NOMO-1 treated with DMSO at 0.1 percent for 48 hours (cell line): ENCODE results near the gene TP73.

Experiments used
- DNase-seq: peaks from one replicate; lab custom pipeline; 2025; ENCODE audit not compliant: unreplicated experiment; lab: John Stamatoyannopoulos, UW

Gene TP73

DNA sequence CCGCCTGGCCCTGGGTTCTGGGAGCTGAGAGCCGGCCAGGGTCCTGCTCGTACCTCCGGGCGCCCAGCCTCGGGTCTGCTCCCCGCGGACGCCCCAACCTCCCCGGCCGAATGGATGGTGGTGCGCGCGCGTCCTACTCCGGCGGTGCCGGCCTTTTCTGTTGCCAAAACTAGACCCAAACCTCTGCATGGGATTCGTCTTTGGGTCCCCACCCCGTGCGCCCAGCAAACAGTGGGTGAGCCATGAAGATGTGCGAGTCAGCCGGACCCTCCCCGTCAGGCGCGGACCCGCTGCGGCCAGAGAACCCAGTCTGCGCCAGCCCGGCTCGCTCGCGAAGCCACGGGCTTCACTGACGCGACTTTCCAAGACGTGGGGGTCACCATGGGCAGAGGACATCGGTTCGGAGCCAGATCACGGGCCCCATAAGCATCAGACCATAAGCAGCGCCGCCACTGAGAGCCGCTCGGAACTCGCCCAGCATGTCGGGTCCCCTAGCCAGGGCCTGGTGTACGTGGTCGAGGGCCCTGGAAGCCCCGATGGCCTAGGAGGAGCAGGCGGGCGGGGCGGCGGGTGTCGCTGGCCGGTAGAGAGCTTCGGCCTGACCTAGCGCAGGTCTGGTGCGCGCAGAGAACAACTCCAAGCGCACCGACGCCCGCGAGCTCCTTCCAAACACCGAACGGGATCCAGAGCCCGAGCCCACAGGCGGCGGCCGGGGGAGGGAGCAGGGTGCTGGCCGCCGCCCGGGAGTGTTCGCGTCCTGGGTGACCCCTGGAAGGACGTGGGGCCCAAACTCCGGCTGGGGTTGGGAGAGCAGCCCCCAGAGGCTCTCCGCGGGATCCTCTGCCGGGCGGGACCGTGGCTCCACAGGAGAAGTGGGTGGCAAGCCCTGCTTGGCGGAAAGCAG, 1.0 kb upstream of the TP73 start:
- no peak for DNase-seq

DNA sequence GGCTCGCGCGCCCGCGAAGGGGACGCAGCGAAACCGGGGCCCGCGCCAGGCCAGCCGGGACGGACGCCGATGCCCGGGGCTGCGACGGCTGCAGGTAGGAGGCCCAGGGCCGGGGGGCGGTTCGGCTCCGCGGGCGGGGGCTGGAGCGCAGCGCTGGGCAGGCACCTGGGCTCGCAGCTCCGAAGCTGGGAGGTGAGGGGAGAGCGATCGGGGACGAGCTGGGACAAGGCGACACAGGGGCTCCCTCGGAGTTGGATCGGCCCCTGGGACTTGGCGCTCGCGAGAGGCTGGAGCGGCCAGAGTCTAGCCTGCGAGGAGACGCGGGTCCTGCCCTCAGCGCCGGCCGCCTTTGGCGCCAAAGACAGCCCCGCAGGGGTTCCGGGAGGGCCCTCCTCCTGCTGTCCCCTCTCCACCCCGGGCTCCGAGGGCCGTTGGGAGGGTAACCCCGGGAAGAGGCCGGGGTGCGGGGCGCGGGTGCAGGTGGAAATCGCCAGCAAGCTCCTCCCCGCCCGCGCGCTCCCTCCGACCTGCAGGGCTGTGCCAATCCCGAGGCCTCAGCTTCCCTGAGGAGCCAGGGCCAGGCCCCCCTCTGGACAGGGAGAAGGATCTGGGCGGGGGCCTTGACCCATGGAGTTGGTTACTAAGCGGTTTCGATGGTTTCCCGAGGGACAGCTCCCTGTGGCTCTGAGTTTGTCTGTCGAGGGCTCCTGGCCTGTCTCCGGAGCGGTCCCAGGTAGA, 401 bp downstream of the TP73 start:
- DNase-seq: no peak

DNA sequence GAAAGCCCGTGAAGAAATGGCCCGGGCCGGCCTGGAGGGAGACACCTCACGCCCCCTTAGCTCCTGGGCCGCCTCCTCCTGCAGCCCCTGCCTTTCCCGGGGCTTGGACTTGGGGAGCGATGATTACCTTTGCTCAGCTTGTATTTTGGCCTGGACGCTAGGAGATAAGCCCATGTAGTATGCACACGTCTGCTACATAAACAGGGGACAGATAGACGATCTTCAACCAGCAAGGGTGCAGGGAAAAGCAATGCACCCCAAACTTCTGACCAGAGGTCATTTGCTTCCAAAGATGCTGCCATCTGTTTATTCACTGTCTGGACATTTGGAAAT, 936 bp downstream of the TP73 start:
- no peak for DNase-seq

DNA sequence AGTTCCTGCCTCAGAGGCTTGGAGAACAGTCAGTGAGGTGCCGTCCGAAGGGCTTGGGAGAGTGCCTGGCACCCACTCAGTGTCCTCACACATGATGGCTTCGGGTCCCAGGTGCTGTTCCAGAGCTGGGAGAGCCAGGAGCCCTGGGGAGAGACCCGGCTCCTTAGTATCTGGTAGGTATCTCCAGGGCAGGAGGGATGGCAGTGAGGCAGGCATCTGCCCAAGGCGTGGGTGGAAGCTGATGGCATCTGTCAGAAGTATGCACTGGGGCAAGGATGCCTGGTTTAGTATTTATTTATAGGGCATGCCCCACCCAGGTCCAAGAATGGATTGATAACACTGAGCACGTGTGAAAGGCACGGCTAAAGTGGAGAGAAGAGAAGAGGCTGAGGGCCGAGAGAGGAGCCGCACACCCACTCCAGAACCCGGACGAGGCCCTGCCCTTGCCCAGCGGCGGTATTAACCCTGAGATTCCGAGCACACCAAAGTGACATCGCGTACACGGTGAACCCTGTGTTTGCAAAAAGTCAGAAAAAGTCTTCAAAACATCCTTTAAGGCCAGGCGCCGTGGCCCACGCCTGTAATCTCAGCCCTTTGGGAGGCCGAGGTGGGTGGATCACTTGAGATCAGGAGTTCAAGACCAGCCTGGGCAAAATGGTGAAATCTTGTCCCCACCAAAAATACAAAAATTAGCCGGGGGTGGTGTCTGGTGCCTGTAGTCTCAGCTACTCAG, 2.4 kb downstream of the TP73 start:
- DNase-seq: no peak

DNA sequence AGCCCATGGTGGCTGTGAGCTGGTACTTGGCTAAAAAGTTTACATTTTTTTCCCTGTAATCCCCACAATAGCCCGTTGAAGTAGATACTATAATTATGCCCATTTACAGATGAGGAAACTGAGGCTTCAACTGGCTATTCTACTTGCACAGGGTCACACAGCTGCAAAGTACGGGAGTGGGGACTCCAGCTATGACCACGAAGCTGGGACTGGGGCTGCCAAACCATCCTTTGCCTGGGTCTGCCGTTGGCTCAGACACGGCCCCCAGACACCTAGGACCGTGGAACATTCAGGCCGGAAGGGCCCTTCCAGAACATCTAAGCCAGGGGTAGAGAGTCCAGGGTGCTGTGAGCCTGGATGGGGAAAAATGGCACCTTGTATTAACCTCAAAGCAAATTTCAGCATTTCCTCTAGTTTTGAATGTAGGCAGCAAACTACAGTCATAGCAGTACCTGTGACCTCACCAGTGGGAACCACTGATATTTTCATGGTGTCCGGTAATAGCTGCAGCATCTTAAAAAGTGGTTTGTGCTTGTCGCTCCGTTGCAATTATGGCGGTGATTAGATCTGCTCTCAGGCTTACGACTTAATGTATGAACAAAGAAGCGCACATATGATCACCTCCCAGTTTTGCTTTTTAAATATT, 4.3 kb downstream of the TP73 start:
- DNase-seq: no peak

DNA sequence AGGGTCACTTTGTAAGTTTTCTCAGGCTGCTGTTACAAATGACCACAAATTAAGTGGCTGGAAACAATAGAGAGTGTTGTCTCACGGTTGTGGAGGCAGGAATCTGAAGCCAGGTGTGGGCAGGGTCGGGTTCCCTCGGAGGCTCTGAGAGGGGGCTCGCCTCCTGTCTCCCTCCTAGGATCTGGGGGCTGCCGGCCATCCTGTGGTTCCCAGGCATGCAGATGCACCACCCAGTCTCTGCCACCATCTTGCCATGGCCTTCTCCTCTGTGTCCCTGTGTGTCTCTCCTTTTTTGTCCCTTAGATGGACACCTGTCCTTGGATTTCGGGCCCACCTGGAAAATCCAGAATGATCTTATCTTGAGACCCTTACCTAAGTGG, 4.8 kb downstream of the TP73 start:
- DNase-seq: no peak

DNA sequence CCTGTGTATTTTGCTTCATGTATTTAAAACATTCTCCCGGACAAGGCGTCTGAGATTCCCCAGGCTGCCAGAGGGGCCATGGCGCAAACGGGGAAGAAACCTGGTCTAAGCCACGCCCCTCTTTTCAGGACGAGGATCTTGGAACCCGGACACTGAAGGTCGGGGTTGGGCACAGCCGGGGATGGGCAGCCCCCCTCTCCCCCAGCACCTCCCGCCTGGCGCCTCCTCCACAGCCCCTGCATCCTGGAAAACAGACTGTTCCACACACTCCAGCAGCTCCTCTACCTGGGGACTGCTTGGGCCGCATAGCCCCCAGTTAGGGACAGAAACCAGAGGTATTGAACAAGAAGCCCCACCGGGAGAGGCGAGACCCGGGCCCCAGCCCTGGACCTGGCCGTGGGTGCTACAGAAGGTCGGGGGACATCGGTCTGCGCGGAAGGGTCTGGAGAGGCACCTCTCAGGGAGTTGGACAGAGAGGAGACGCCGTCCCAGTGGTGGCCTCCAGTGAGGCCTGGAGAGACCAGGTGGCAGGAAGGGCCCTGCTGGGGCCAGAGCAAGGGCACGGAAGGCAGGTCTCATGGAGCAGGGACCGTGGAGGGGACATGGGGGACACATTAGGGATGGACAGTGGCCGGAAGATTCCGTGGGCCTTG, 5.4 kb downstream of the TP73 start:
- DNase-seq: no peak

DNA sequence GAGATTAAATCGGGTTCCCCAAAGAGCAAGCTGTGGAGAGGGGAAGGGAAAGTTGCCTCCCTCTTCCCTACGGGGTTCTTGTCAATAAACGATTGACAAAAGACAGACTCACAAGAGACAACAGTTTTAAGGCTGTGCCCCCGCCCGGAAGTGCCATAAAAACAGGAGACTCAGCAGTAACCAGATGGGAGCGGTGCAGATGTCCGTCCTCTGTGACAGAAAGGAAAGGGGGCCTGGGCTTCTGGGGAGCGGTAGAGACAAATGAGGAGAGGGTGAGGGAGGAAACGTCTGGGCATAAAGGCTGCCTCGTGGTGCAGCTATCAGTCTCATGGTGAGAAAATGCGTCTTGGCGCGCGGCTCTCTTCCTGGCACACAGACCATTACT, 5.9 kb downstream of the TP73 start:
- DNase-seq: no peak

DNA sequence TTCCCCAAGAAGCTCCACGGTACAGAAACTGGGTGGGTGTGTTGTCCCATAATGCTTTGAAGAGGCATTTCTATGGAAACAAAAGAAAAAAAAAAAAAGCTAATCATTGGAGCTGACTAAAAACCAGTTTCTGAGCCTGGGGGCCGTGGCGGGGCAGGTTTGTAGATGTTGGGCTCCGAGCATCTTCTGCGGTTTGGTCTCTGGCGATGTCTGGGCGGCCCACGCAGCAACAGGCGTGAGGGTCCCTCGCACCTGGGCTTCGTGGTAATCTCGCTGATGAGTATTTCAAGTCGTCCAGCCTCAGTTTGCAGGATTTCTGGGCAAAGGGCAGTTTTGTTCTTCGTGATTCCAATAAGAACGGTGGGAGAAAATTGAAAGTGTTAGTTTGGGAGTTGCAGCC, 6.8 kb downstream of the TP73 start:
- no peak for DNase-seq

DNA sequence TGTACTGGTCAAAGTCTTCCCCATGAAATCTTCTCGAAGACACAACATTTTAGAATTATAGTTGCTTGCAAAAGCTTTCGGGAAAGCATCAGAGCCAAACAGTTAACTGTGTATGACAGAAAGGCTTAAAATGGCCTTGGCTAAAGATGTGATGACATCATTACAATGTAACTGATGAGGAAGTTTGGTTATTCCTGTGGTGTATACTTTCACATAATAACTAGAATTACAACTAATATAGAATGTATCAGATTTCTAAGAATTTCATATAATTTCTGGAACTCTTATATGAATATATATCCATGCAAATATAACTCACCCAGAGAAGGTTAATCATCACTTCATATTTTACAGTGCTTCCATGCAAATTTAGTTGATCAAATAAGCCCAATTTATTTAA, 8.4 kb downstream of the TP73 start:
- DNase-seq: no peak

DNA sequence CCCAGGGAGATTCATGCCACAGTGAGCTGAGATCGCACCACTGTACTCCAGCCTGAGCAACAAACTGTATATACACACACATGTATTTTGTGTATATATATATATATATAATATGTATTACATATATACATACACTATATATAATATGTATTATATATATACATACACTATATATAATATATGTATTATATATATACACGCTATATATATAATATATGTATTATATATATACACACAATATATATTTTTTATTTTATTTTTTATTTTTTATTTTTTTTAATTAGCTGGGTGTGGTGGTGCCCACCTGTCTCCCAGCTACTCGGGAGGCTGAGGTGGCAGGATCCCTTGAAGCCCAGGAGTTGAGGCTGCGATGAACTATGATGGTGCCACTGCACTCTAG, 9.3 kb downstream of the TP73 start:
- DNase-seq: no peak

DNA sequence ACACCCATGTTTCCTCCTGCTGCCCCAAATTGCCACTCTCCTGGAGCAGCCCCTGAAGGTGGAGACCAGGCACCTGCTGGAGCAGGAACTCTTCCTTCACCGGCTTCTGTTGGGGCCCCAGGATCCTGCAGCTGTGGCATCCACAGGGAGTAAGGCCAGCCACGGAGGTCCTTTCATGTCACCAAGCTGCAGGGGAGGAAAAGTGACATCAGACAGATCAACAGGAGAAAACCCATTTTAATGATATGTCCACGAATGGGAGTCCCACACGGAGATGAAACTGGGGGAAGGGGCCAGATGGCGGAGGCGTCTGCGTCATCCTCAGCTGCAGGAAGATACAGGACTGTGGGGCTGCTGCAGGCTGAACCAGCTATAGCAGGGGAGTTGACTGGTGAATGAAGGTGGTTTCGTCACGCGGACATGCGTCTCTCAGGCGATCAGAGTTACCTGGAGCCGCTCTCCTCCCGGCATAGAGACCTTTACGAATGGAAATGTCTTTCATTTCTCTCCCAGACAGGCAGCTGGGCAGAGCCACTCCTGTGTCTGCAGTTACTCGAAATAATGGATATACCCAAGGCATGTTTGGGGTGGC, 9.9 kb downstream of the TP73 start:
- DNase-seq: no peak

DNA sequence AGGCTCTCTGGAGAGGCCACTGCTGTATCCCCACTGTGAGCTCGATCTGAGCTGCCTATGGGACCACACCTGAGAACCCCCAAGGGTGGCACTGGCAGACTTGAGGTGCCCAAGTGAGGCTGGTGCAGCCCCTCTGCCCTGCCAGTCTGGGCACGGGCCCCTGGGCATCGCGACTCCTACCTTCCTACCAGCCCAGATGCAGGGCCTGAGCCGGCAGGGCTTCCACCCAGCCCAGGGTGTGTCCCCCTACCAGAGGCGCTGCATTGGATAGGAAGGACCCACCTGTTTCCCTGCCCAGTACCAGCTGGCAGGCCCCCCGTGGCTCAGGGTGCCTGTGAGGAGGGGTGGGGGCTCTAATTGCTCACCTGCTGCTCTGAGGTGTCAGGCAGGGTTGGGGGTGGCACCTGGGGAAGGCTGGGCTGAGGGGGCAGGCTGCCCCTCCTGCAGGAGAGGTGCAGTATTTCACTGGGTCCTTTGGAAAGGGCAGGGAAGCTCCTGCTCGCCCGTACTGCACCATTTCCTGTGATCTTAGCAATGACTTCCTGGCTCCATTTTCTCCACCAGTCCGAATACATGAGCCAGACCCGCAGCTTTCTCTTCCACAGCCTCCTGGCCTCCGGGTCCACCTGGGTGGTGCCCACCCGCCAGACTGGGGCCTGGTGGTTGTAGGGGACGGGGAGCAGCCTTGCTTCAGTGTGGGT, 11.8 kb downstream of the TP73 start:
- no peak for DNase-seq

DNA sequence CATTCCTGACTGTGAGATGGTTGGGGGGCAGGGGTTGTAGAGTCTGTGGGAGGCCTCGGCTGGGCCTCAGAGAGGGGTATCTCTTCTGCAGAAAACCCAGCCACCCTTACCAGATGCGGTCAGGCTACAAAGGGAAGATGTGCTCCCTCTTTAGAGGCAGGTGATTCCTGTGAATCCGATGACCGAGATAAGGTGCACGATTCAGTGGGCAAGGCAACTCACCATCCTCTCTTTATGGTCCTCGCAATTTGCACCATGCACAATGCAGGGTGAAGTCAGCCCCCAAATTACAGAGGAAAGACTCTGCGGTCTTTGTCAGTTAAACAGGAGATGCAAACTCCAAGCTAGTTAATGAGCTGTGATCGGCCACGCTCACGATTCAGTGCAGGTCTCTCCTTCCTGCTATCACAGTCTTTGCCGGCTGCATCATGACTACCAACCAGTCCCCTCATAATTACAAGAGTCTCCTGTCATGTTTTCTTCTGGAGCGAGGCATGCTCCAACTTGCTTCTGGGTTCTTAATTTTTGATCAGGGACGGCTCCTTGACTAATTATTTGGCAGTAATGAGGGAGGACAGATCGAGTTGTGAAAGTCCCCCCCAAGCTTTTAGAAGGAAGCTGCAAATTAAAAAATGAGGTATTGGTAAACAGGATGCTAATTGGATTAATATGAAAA, 12.5 kb downstream of the TP73 start:
- no peak for DNase-seq

DNA sequence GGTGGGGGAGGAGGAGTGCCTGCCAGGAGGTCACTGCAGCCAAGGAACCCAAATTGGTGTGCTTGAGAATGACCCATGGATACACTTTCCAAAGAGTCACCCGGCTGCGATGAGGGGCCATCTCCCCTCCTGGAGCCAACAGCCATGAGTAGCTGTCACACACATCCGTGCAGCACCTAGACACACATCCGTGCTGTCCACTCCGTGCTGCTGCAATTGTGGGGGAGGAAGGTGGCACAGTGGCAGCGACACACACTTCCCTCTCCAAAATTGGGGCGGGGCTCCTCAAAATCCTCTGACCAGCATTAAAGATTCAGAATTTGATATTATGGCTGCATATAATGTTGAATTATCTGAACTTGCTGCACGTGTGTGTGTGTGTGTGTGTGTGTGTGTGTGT, 15.8 kb downstream of the TP73 start:
- DNase-seq: no peak

DNA sequence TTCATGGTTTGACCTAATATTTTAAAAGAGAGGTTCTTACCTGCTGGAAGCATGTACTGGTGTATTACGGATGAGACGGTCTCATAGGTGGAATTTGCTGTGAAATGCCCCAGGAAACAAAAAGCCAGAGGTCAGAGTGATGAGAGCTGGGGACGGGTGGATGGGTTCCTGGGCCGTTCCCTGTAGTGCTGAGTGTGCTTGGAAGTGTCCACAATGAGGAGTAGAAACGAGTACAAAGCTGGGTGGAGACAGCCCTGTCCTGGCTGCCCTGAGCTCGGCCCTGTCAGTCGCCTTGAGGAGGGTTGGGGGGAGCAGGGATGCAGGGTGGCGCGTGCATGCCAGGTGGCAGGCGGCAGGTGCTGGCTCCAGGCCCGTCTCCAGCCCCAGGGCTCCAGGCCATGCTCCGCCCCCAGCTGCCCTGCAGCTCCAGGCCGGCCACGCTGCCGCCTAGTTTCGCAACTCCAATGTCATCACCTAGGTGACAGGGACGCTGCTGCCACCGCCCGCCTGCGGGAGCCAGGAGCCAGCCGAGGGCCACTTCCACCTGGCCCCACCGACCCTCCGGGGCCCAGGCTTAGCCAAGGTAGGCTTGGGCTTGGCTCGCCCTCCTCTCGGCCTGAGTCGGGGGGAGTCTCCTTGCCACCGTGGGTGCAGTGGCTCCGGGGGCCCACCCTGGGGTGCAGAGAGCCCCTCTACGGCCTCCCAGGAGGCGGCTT, 16.4 kb downstream of the TP73 start:
- DNase-seq: peak; percentile 82

DNA sequence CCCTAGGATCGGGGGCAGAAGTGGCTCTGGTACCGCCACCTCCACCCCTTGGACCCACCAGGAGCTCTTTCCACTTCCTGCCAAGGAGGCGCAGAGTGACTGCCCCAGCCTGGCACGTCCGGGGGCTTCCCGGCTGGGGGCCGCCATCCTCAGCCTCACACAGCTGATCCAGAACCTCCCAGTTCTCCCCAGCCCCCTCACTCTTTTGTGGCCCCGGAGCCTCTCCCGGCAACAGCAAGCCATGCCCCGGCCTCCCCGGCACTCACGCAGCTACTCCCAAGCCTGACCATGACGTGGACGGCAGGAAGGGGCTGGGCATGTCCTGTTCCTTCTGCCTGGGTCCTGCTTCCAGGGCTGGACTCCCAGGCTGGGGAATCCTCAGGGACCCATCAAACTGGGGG, 17.1 kb downstream of the TP73 start:
- no peak for DNase-seq

DNA sequence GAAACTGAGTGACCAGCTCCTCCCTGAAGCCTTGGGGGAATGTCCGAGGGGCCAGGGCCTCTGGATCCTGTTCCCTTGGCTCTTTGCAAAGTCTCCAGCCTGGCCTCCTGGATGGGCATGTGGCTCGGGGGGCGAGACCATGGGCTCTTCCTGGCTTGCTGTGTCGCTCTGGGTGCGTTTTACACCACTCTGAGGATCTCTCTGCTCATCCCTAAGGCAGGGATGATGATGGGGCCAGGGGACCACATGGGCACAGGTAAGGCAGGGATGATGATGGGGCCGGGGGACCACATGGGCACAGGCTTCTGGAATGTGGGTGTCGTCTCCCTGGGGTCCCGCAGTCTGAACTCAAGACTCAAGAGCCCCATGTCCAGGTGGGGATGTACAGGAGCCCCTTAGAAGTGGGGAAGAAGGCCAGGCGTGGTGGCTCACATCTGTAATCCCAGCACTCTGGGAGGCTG, 17.7 kb downstream of the TP73 start:
- DNase-seq: no peak

DNA sequence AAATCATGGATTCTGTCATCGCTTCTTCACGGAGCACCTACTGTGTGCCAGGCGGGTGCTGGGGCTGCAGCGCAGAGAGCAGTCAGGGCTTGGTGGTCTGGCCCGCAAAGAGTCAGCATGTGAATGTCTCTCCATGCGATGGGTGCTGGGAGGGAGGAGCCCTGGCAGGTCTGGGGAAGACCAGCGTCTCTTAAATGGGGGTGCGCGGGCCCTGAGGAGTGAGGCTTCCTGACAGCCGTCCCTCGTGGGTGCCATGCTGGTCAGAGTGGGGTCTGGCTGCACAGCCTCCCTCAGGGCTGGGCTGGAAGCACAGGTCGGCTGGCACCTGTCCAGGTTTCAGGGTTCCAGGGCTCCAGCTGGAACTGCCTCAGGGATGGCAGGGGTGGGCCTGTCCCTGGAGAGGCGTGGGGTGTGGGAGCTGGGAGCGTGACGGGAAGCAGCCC, 18.5 kb downstream of the TP73 start:
- DNase-seq: no peak
